ENCODE results near the gene CALR3. TPM values are rescaled to one million over a fixed set of nuclear protein-coding genes. Genes with fewer than 3 reads are reported as not detected.

CALR3 gene
- total and polyA plus RNA-seq, 2 of the 13 experiments (the other 11 are each of a cell fraction or from before 2014, with no cell fraction given) = not detected

- peak; percentile 72 for TF ChIP-seq ZBTB33 (CRISPR knock-in tag; IDR thresholded peaks at IDR 0.05)
- TF ChIP-seq NFATC3 (CRISPR knock-in tag; IDR thresholded peaks at IDR 0.05) = 0 out of 2 replicates have a peak, but pooled peaks have one; percentile 27
- TF ChIP-seq ELK4 (CRISPR knock-in tag; IDR thresholded peaks at IDR 0.05; ENCODE audit: borderline replicate concordance) = peak; percentile 93
- TF ChIP-seq MTA1 (CRISPR knock-in tag; IDR thresholded peaks at IDR 0.05; ENCODE audit: borderline replicate concordance) = peak; percentile 53; the same call in 1 of the 2 replicates
- TF ChIP-seq ZNF329 (CRISPR knock-in tag; IDR thresholded peaks at IDR 0.05; ENCODE audit: low read depth) = no peak
- TF ChIP-seq HOXA3 (CRISPR knock-in tag; IDR thresholded peaks at IDR 0.05) = peak; percentile 81
- no peak for TF ChIP-seq MED8 (CRISPR knock-in tag; IDR thresholded peaks at IDR 0.05; ENCODE audit: insufficient replicate concordance)
- no peak for TF ChIP-seq KLF6 (CRISPR knock-in tag; IDR thresholded peaks at IDR 0.05)
- peak; percentile 76; the same call in 1 of the 2 replicates for TF ChIP-seq ZNF414 (CRISPR knock-in tag; IDR thresholded peaks at IDR 0.05)
- TF ChIP-seq ZNF235 (CRISPR knock-in tag; IDR thresholded peaks at IDR 0.05; ENCODE audit: borderline replicate concordance) = 0 out of 2 replicates have a peak, but pooled peaks have one; percentile 14
- TF ChIP-seq ZNF724P (CRISPR knock-in tag; IDR thresholded peaks at IDR 0.05; ENCODE audit: borderline replicate concordance) = no peak
- TF ChIP-seq REXO4 (CRISPR knock-in tag; IDR thresholded peaks at IDR 0.05; ENCODE audit: borderline replicate concordance) = no peak
- no peak for TF ChIP-seq U2AF2 (IDR thresholded peaks at IDR 0.05; ENCODE audit: low read depth, low read length)
- peak; percentile 62; the same call in 1 of the 2 replicates for TF ChIP-seq MEIS1 (CRISPR knock-in tag; IDR thresholded peaks at IDR 0.05; ENCODE audit: borderline replicate concordance)
- peak; percentile 37; the same call in 1 of the 2 replicates for TF ChIP-seq ZSCAN9 (CRISPR knock-in tag; IDR thresholded peaks at IDR 0.05; ENCODE audit: borderline replicate concordance)
- TF ChIP-seq ZNF333 (CRISPR knock-in tag; IDR thresholded peaks at IDR 0.05; ENCODE audit: borderline replicate concordance) = peak; percentile 87
- peak; percentile 66; the same call in 1 of the 2 replicates for TF ChIP-seq NAIF1 (CRISPR knock-in tag; IDR thresholded peaks at IDR 0.05; ENCODE audit: borderline replicate concordance)
- TF ChIP-seq ZNF607 (CRISPR knock-in tag; IDR thresholded peaks at IDR 0.05; ENCODE audit: borderline replicate concordance) = peak; percentile 92; the same call in 1 of the 2 replicates
- no peak for TF ChIP-seq ZNF17 (CRISPR knock-in tag; IDR thresholded peaks at IDR 0.05)
- TF ChIP-seq ZNF678 (CRISPR knock-in tag; IDR thresholded peaks at IDR 0.05) = no peak
- TF ChIP-seq ZNF644 (CRISPR knock-in tag; IDR thresholded peaks at IDR 0.05; ENCODE audit: low read depth) = no peak
- TF ChIP-seq WIZ (CRISPR knock-in tag; IDR thresholded peaks at IDR 0.05) = no peak
- peak; percentile 36 for TF ChIP-seq HNRNPK (IDR thresholded peaks at IDR 0.05; ENCODE audit: low read depth, low read length, poor library complexity, severe bottlenecking)
Observed at GRCh38 chr19:16495982-16496612, at the start of gene CALR3, which contains the start of gene C19orf44 (continued).
